GM18505 (cell line): ENCODE results near the gene LAMTOR3.
A peak's percentile ranks its signal among the peaks of the same experiment; 100 is the strongest.

ENCODE experiments used
- ATAC-seq: cut with Tn5 transposase; IDR thresholded peaks from one replicate; pipeline ENCODE4 v1.9.1; 2021; ENCODE audit not compliant: unreplicated experiment
- POLR2A ChIP-seq: IDR thresholded peaks from 4 replicates; pipeline ENCODE4 v1.6.1; 2011; ENCODE audit warnings: borderline replicate concordance; ENCODE audit not compliant: insufficient read depth, insufficient read length; ENCODE audit errors: extremely low read depth

LAMTOR3 gene

DNA sequence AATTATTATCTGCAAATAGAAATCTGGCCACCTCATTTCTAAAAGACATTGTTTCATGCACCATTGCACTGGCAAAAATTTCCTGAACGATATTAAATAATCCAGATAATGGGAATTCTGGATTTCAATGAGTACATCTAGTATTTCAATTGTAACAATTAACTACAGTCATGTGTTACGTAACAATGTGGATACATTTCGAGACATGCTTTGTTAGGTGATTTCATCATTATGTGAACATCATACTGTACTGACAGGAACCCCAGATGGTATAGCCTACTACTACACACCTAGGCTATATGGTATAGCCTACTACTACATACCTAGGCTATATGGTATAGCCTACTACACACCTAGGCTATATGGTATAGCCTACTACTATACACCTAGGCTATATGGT lies 14.8 kb downstream of the LAMTOR3 start:
- ATAC-seq = no peak
- no peak for TF ChIP-seq POLR2A

GRCh38 chr4:99878604-99879003 lies 15.6 kb downstream of the LAMTOR3 start:
- ATAC-seq = no peak

DNA sequence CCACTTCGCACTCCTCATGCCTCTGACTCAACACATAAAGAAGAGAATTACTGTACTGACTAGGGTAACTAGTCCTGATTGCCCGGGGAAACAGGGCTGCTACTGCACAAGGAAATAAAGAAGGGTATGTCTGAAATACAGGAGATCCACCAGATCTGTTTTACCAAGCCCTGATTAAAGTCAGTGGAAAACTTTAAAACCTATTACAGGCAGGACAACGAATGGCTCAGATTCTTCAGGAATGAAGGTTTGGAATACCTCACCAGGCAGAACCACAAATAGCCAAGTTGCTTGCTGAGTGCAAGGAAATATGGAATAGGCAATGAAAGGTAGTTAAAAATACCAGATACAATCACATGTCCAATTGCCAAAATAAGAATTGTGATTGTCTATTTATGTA lies 17.3 kb downstream of the LAMTOR3 start:
- no peak for ATAC-seq
- no peak for TF ChIP-seq POLR2A

More at GRCh38 chr4:99878604-99879003, 15.6 kb downstream of the LAMTOR3 start:
- TF ChIP-seq POLR2A = no peak

DNA sequence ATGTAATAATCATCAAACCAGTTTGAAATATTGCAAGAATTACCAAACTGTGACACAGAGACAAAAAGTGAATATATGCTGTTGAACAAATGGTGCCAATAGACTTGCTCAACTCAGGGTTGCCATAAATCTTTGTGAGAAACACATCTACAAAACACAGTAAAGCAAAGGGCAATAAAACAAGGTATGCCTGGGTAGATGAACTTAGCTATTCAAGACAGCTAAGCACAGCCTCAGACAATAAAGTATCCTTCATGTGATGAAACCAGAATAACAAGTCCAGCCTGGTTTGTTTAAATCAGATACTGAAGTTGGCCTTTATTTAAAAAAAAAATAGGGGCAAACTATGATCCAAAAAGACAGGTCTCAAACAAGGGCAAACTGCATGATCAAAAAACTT lies 19.2 kb downstream of the LAMTOR3 start:
- ATAC-seq = no peak
- no peak for TF ChIP-seq POLR2A

DNA sequence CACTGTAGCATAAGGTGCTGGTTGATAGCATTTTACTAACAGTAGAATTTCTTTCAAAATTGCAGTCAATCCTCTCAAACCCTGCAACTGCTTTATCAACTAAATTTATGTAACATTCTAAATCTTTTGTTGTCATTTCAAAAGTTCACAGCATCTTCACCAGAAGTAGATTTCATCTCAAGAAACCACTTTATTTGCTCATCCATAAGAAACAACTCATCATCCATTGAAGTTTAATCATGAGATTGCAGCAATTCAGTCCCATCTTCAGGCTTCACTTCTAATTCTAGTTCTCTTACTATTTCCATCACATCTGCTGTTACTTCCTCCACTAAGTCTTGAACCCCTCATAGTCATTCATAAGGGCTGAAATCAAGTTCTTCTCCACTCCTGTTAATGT lies 21.7 kb downstream of the LAMTOR3 start:
- no peak for ATAC-seq
- no peak for TF ChIP-seq POLR2A

DNA sequence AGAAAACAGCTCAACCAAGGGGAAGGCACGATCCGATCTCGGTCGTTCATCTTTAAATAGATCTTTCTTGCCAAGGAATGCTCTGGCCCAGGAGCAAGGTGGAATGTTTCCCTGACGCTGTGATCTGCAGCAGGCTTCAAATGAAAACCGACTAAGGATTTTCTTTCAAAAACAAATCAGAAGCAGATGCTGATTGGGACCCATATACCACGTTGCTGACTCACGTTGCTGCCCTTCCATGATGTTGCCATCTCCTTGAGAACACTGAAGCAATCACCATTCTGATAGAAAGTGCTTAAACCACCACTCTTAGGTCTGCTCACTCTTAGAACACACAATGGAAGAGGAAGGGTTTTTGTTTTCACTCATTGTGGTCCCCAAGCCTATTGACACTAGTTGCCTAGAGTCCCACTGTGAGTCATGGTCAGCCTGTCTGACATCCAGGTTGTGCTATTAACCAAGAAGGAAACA lies 26.1 kb downstream of the LAMTOR3 start:
- no peak for TF ChIP-seq POLR2A
- no peak for ATAC-seq

DNA sequence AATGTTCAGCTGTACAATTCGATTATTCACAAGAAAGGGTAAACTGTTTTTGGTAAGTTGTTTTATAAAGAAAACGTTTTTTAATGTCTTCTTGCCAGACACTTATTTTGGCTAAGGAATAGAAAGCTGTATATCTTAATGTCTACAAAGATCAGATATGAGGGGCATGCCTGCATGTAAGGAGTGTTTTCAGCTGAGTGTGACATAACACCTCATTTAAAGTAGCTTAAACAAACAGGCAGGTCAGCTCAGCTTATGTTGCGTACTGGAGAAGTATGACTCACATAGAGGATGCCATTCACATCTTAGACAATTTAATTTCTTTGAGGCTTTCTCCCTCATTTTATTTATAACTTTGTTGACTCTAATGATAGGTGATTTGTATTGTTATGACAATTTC lies 30.4 kb downstream of the LAMTOR3 start:
- no peak for TF ChIP-seq POLR2A
- no peak for ATAC-seq

DNA sequence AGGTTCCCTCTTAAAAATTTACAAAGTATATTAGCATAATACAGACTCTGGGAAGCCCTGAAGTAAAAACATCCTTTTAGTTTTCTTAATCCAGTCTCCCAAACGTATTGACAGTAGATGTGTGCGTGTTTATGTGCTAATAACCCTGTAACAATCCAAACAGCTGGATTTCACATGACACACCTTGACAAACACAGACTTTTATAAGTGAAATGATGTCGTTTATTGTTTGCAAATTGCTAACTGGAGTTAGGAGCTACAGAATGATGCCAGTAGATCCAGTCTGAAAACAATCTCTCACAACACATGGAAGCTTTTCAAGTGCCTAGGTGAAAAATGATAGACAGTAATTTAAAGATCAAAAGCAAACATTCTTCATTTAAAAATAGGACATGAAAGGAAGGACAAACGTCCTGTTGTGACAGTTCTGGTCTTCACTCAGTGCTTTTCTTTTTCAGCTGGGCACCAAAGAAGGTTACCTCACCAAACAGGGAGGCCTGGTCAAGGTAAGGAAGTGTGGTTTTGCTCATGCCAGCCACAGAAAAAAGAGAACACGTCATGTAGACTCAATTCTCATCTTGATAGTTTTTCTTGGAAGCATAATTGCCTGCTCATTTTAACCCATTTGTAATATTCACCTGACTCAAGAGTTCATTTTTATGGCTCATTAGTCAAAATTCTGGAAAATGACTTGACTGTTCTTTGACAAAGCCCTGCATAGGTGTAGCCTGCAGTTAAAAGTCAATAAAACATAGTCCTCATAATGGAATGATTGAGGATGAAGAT lies 32.9 kb downstream of the LAMTOR3 start:
- no peak for ATAC-seq
- TF ChIP-seq POLR2A = no peak

GRCh38 chr4:99860521-99860920 lies 33.7 kb downstream of the LAMTOR3 start:
- no peak for TF ChIP-seq POLR2A
- no peak for ATAC-seq

- peak; percentile 62 for ATAC-seq
- no peak for TF ChIP-seq POLR2A
These were observed 34.6 kb downstream of the LAMTOR3 start for GRCh38 chr4:99859618-99860017.

GRCh38 chr4:99857307-99857706 lies 36.9 kb downstream of the LAMTOR3 start:
- no peak for TF ChIP-seq POLR2A
- no peak for ATAC-seq

DNA sequence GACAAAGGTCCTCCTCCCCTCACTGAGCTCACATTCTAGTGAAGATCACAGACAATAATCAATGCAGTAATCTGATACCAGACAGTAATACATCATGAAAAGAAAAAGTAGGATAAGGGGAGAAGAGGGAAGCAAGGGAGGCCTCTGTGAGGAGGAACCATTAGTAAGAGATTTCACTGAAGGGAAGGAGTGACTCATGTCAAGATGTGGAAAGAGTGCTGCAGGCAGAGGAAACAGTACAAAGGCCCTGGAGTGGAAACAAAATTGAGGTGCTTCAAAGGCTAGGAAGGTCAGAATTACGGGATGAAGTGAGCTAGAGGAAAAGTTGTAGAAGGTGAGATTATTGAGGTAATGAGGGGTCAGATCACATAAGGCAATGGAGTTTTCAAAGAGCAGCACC lies 38.1 kb downstream of the LAMTOR3 start:
- TF ChIP-seq POLR2A = no peak
- ATAC-seq = no peak

DNA sequence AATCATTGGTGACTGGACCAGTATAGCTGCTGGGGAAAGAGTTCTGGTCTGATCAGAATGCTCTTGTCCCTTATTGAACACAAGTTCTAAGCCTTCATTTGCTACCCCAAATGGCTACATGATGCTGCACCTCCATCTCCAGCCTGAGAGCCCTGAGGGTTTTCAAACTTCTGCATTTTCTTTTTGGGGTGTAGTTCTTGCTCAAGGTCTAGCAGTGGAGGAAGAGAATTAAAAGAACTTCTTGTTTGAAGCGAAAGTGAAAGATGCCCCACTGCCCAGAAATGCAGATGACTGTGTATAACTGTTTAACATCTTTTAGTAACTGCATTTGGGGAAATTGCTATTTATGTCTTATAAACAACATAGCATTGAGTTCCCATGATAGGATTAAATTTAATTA lies 38.5 kb downstream of the LAMTOR3 start:
- no peak for TF ChIP-seq POLR2A
- ATAC-seq = peak; percentile 44

DNA sequence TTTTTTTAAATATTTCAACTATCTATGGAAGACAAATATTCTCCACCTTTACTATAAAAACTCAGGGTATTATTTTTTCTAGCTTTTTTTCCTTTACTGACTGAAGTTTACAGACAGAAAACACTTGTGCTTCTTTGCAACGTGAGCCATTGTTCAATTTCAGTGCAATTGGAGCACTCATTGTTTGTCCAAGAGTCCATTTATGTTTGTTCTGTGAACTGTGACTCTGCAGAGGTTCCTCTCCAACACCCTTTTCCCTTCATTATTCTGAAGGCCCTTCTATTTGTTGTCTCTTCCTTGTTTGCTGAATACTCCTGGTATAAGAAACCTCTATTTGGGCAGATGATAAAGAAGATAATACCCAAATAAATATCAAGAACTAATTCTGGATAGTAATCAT lies 40.2 kb downstream of the LAMTOR3 start:
- no peak for TF ChIP-seq POLR2A
- ATAC-seq = no peak
